Measurements from ENCODE around the gene CORO7.
"Not testable (repeated sequence)": the region's sequence is repeated elsewhere in the genome, so short reads cannot be mapped to it uniquely, and the experiment has no call there.

Gene CORO7

DNA sequence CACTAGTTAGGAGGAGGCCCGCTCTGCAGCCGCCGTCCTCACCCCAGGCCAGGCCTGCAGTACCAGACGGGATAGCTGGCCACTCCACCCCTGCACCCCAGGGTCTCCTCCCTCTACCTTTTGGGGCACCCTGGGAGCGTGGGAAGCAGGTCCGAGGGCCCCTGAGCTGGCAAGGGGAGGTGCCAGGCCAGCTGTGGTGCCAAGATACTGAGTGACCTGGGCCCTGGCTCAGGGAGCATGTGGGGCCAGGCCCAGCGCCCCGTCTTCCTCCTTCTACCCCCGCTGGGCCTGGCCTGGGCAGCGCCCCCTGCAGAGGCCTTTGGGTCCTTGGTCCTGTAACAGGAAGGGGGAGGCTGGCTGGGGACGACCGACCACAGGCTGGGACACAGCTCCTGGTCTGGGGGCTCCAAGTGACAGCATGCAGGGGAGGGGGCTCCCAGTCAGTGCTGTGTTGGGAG is 78.2 kb downstream of the CORO7 start:
- Histone ChIP-seq H3K4me1 (ENCODE audit: insufficient read depth, low read length) (no peaks in the 10 kb centered on the region), H3K9ac (ENCODE audit: low read depth, low read length) (no peak overlapping the region), H3K4me3 (ENCODE audit: low read length) (no peak overlapping the region), H3K27me3 (ENCODE audit: insufficient read depth, low read length) (no peaks in the 10 kb centered on the region), H3K9me3 (ENCODE audit: insufficient read depth, low read depth, low read length) (no peaks in the 10 kb centered on the region), H3K27ac (ENCODE audit: low read depth, low read length) (no peak overlapping the region), H3K36me3 (ENCODE audit: insufficient read depth, low read length) (peaks cover 50% of the 10 kb centered on the region)
- 90% methylated on average over 12 of the region's 12 CpGs for WGBS

GRCh38 chr16:4337540-4338088 is 78.8 kb downstream of the CORO7 start:
- Histone ChIP-seq H3K9me3 (ENCODE audit: insufficient read depth, low read depth, low read length) (no peaks in the 10 kb centered on the region), H3K9ac (ENCODE audit: low read depth, low read length) (no peak overlapping the region), H3K4me3 (ENCODE audit: low read length) (no peak overlapping the region), H3K36me3 (ENCODE audit: insufficient read depth, low read length) (peaks cover 50% of the 10 kb centered on the region), H3K27ac (ENCODE audit: low read depth, low read length) (no peak overlapping the region), H3K4me1 (ENCODE audit: insufficient read depth, low read length) (no peaks in the 10 kb centered on the region), H3K27me3 (ENCODE audit: insufficient read depth, low read length) (no peaks in the 10 kb centered on the region)
- WGBS, result 91% methylated on average over 12 of the region's 12 CpGs

GRCh38 chr16:4336701-4337539 is 79.5 kb downstream of the CORO7 start:
- WGBS, result 94% methylated on average over 40 of the region's 41 CpGs
- H3K4me3 ChIP-seq (ENCODE audit: low read length), result no peak overlapping the region
- no peak overlapping the region for H3K9ac ChIP-seq (ENCODE audit: low read depth, low read length)
- peaks cover 50% of the 10 kb centered on the region for H3K36me3 ChIP-seq (ENCODE audit: insufficient read depth, low read length)
- H3K27ac ChIP-seq (ENCODE audit: low read depth, low read length), result no peak overlapping the region
- no peaks in the 10 kb centered on the region for H3K9me3 ChIP-seq (ENCODE audit: insufficient read depth, low read depth, low read length)
- no peaks in the 10 kb centered on the region for H3K4me1 ChIP-seq (ENCODE audit: insufficient read depth, low read length)
- no peaks in the 10 kb centered on the region for H3K27me3 ChIP-seq (ENCODE audit: insufficient read depth, low read length)

DNA sequence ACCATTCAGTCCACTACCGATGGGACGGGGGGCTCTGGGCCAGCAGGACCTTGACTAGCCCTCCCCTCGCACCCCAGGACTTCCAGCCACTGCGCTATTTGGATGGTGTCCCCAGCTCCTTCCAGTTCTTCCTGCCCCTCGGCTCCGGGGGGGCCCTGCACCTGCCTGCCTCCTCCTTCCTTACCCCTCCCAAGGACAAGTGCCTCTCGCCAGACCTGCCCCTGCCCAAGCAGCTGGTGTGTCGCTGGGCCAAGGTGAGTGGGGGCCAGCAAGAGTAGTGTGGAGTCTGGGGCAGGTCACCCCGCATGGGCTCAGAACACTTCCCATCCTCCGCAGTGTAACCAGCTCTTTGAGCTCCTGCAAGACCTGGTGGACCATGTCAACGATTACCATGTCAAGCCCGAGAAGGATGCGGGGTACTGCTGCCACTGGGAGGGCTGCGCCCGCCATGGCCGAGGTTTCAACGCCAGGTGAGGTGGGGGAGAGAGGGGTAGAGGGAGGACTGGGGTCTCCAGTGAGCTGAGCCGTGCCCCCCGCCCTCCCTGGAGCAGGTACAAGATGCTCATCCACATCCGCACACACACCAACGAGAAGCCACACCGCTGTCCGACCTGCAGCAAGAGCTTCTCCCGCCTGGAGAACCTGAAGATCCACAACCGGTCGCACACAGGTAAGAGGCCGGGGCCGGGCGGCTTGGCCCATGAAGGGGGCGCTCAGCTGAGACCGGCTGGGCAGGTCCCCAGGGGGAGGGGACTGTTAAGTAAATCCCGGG is 81.5 kb downstream of the CORO7 start:
- Histone ChIP-seq H3K27ac (ENCODE audit: low read depth, low read length) (no peak overlapping the region), H3K4me1 (ENCODE audit: insufficient read depth, low read length) (no peaks in the 10 kb centered on the region), H3K9ac (ENCODE audit: low read depth, low read length) (no peak overlapping the region), H3K36me3 (ENCODE audit: insufficient read depth, low read length) (peaks cover 38% of the 10 kb centered on the region), H3K27me3 (ENCODE audit: insufficient read depth, low read length) (no peaks in the 10 kb centered on the region), H3K4me3 (ENCODE audit: low read length) (no peak overlapping the region), H3K9me3 (ENCODE audit: insufficient read depth, low read depth, low read length) (no peaks in the 10 kb centered on the region)
- 92% methylated on average over 32 of the region's 32 CpGs for WGBS

DNA sequence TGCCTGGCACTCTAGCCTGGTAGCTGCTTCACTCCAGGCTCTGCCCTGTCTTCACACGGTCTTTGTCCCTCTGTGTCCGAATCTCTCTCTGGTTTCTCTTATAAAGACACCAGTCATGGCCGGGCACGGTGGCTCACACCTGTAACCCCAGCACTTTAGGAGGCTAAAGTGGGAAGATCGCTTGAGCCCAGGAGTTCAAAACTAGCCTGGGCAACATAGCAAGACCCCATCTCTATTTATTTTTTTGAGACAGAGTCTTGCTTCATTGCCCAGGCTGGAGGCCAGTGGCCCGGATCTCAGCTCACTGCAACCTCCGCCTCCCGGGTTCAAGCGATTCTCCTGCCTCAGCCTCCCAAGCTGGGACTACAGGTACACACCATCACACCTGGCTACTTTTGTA is 82.7 kb downstream of the CORO7 start:
- H3K27ac ChIP-seq (ENCODE audit: low read depth, low read length); H3K4me3 ChIP-seq (ENCODE audit: low read length); H3K27me3 ChIP-seq (ENCODE audit: insufficient read depth, low read length); H3K9ac ChIP-seq (ENCODE audit: low read depth, low read length); H3K4me1 ChIP-seq (ENCODE audit: insufficient read depth, low read length); H3K9me3 ChIP-seq (ENCODE audit: insufficient read depth, low read depth, low read length): not testable (repeated sequence)
- WGBS, result 96% methylated on average over 9 of the region's 9 CpGs
- peaks cover 33% of the 10 kb centered on the region for H3K36me3 ChIP-seq (ENCODE audit: insufficient read depth, low read length)

DNA sequence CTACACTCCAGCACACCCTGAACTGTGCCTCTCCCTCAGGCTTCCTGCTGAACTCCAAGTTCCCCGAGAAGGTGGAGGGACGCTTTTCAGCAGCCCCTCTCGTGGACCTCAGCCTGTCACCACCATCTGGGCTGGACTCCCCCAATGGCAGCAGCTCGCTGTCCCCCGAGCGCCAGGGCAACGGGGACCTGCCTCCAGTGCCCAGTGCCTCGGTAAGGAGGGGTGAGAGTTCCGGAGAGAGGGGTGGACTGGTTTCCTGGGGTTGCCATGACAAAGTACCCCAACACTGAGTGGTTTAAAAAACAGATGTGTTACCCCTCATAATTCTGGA is 83.1 kb downstream of the CORO7 start:
- peaks cover 6% of the 10 kb centered on the region; the same call in 1 of the 2 replicates for H3K4me1 ChIP-seq (ENCODE audit: insufficient read depth, low read length)
- WGBS, result 95% methylated on average over 9 of the region's 9 CpGs
- H3K27ac ChIP-seq (ENCODE audit: low read depth, low read length), result no peak overlapping the region
- no peaks in the 10 kb centered on the region for H3K9me3 ChIP-seq (ENCODE audit: insufficient read depth, low read depth, low read length)
- no peaks in the 10 kb centered on the region for H3K27me3 ChIP-seq (ENCODE audit: insufficient read depth, low read length)
- peaks cover 30% of the 10 kb centered on the region for H3K36me3 ChIP-seq (ENCODE audit: insufficient read depth, low read length)
- no peak overlapping the region for H3K9ac ChIP-seq (ENCODE audit: low read depth, low read length)
- no peak overlapping the region for H3K4me3 ChIP-seq (ENCODE audit: low read length)

DNA sequence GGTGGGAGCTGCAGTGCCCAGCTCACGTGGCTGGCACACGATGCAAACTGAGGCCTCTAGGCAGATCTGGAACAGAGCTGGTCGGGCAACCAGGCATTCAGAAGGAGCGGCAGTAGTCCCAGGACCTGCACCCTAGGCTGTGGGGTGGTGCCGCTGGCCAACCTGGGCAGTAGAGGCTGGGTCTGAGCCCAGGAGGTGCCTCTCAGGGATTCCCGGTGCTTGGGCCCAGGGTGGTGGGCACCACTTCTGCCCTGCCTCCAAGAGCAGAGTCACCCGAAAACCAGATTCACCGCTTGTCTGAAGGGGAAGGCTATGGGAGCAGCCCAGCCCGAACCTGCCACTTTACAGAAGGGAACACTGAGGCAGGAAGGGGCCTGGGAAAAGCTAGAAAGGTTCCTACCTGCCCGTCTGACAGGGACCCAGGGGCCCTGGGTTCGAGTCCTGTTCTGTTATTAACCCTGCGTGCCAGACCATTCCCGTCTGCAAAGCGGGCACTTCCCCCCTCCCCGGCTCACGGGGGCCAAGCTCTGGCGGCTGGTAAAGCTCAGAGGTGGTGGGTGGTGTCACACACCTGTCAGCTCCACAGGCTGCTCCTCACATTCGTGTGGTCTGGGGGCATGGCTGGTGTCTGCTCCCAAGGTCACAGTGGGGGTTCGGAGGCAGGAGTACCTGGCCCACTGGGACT is 83.6 kb downstream of the CORO7 start:
- 96% methylated on average over 19 of the region's 19 CpGs for WGBS
- Histone ChIP-seq H3K27ac (ENCODE audit: low read depth, low read length) (no peak overlapping the region), H3K9me3 (ENCODE audit: insufficient read depth, low read depth, low read length) (no peaks in the 10 kb centered on the region), H3K9ac (ENCODE audit: low read depth, low read length) (no peak overlapping the region), H3K4me3 (ENCODE audit: low read length) (no peak overlapping the region), H3K36me3 (ENCODE audit: insufficient read depth, low read length) (peaks cover 25% of the 10 kb centered on the region), H3K27me3 (ENCODE audit: insufficient read depth, low read length) (no peaks in the 10 kb centered on the region), H3K4me1 (ENCODE audit: insufficient read depth, low read length) (peaks cover 7% of the 10 kb centered on the region; the same call in 1 of the 2 replicates)

GRCh38 chr16:4332083-4332482 is 84.3 kb downstream of the CORO7 start:
- H3K9ac ChIP-seq (ENCODE audit: low read depth, low read length), result no peak overlapping the region
- H3K4me1 ChIP-seq (ENCODE audit: insufficient read depth, low read length), result peaks cover 7% of the 10 kb centered on the region; the same call in 1 of the 2 replicates
- WGBS, result 96% methylated on average over 14 of the region's 14 CpGs
- H3K27ac ChIP-seq (ENCODE audit: low read depth, low read length), result no peak overlapping the region
- H3K9me3 ChIP-seq (ENCODE audit: insufficient read depth, low read depth, low read length), result no peaks in the 10 kb centered on the region
- H3K4me3 ChIP-seq (ENCODE audit: low read length), result no peak overlapping the region
- peaks cover 21% of the 10 kb centered on the region for H3K36me3 ChIP-seq (ENCODE audit: insufficient read depth, low read length)
- no peaks in the 10 kb centered on the region for H3K27me3 ChIP-seq (ENCODE audit: insufficient read depth, low read length)

DNA sequence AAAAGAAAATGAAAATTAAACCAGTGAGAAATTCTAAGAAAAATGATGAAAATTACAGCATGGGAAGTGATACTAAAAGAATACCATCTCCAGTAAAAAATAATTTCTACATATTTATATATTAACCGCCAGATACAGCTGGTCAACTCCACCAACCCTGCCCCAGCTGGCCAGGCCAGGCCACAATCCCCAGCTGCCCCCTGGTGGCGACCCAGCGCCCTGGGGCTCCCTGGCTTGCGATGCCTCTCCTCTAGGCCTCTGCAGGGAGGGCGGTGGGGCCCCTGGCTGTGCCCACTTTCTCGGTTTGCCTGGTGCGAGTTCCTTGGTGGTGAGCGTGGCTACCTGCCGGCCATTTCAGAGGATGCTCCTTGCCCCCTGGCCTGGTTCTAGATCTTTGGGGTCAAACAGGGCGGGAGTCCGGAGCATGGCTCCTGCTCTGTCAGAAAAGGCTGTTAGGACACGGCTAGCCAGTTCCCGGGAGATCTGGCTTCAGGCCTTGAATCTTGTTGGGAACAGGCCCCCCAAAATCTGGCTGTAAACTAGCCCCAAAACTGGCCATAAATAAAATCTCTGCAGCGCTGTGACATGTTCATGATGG is 86.0 kb downstream of the CORO7 start:
- Histone ChIP-seq H3K9ac (ENCODE audit: low read depth, low read length) (no peak overlapping the region), H3K27me3 (ENCODE audit: insufficient read depth, low read length) (no peaks in the 10 kb centered on the region), H3K36me3 (ENCODE audit: insufficient read depth, low read length) (peaks cover 14% of the 10 kb centered on the region), H3K4me1 (ENCODE audit: insufficient read depth, low read length) (peaks cover 7% of the 10 kb centered on the region; the same call in 1 of the 2 replicates), H3K4me3 (ENCODE audit: low read length) (no peak overlapping the region), H3K27ac (ENCODE audit: low read depth, low read length) (no peak overlapping the region), H3K9me3 (ENCODE audit: insufficient read depth, low read depth, low read length) (no peaks in the 10 kb centered on the region)
- WGBS, result 69% methylated on average over 14 of the region's 14 CpGs

DNA sequence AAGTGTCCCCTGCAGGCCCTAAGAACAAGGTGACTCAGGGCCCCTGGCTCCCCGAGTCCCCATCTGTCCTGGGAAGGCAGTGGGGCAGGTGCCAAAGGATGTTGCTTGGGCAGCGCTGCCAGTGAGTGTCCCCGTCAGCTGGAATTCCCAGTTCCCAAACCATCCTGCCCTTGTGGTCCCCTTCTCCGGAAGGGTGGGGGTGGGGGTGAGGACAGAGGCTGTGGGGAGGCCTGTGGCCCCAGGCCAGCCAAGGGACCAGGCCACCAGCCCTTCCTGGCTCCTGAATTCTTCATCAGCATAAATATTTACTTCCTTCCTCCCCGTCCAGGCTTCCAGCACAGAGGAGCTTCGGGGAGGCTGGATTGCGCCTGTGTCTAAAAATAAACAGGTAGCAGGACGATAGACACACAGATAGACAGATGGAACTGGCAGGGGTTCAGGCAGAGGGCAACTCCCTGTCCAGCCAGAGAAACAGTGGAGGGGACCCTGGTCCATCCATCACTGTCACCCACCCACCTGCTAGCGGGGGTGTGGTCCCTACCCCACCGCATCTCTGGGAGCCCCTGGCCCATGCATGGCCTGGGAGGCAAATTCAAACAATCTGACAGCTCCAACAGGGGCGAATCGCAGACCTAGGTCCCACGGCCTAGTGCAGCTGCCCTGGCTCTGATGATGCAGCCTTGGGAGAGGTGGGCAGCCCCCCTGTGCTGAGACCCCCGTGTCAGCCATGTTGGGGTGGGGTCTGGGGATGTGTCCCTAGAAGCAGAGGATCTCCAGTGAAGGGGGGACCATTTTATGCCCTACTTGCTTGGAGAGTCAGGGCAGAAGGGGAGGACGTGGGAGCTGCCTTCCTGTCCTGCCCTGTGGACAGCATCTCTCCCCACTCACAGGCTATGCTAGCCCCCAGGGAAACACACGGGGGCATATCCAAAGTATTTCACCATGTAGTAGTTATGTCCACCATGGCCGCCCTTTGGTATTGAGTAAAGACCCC is 87.3 kb downstream of the CORO7 start:
- 79% methylated on average over 16 of the region's 17 CpGs for WGBS
- H3K4me3 ChIP-seq (ENCODE audit: low read length), result no peak overlapping the region

More for the DNA sequence above, 87.3 kb downstream of the CORO7 start:
- Histone ChIP-seq H3K9me3 (ENCODE audit: insufficient read depth, low read depth, low read length) (no peaks in the 10 kb centered on the region), H3K4me1 (ENCODE audit: insufficient read depth, low read length) (peaks cover 11% of the 10 kb centered on the region), H3K27ac (ENCODE audit: low read depth, low read length) (peak overlapping the region; percentile 28; the same call in 1 of the 2 replicates), H3K9ac (ENCODE audit: low read depth, low read length) (peak overlapping the region; percentile 75; the same call in 1 of the 2 replicates), H3K27me3 (ENCODE audit: insufficient read depth, low read length) (no peaks in the 10 kb centered on the region), H3K36me3 (ENCODE audit: insufficient read depth, low read length) (0 out of 2 replicates have a peak, but pooled peaks cover 5% of the 10 kb centered on the region)
